ENCODE results near the gene TMEM203.

TMEM203 gene

GRCh38 chr9:137163365-137163715 is 42.1 kb downstream of the TMEM203 start:
- peak in 1 of 2 experiments; percentile 28 for DNase-seq

GRCh38 chr9:137162505-137163364 is 42.7 kb downstream of the TMEM203 start:
- DNase-seq: peak in 1 of 2 experiments; percentile 27

DNA sequence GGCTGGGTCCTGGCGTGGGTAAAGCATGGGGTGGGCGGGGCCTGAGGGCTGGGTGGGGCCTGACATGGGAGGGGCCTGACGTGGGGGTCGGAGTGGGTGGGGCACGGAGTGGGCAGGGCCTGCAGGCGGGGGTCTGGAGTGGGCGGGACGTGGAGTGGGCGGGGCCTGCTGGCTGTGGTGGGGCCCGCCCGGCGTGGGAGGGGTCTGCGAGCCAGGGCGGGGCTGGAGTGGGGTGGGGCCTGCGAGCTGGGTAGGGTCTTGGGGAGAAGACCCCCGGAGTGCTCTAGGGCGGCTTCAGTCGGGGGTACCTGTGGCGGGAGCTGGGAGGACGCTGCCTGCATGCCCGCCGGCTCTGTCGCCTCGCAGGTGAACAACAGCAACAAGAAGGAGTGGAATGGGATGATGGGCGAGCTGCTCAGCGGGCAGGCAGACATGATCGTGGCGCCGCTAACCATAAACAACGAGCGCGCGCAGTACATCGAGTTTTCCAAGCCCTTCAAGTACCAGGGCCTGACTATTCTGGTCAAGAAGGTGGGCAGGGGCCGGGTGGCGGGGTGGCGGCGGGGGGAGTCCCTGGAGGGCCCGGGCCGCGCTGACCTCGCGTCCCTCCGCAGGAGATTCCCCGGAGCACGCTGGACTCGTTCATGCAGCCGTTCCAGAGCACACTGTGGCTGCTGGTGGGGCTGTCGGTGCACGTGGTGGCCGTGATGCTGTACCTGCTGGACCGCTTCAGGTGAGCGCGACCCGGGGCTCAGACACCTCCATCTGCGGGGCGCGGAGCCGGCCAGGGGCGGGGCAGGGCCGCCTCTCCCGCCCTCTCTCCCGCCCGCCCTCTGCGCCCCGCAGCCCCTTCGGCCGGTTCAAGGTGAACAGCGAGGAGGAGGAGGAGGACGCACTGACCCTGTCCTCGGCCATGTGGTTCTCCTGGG is 43.6 kb downstream of the TMEM203 start:
- no peak for DNase-seq

DNA sequence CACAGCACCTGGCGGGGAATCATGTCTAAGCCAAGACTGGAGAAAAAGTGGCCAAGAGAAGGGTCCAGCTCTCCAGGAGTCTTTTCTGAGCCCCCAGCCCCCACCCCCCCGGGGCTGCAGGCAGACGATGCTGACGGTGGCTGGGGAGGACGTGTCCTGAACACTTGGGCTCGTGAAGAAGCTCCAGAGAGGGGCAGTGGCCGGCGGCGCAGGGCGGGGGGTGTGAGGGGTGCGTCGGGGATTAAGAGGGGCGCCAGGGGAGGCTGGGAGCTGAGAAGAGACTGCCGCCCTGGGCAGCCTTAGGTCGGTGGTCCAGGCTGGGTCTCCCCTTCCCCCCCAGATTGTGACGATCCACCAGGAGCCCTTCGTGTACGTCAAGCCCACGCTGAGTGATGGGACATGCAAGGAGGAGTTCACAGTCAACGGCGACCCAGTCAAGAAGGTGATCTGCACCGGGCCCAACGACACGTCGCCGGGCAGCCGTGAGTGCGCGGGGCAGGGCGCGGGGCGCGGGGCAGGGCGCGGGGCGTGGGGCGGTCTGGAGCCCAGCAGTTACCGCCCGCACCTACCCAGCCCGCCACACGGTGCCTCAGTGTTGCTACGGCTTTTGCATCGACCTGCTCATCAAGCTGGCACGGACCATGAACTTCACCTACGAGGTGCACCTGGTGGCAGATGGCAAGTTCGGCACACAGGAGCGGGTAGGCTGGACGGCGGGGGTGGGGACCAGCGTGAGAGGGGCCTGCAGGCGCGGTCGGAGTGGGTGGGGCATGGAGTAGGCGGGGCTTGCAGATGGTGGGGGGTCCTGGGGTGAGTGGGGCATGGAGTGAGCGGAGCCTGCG is 44.5 kb downstream of the TMEM203 start:
- peak in 1 of 2 experiments; percentile 52 for DNase-seq

- DNase-seq: no peak
Observed at GRCh38 chr9:137160054-137160425, 45.4 kb downstream of the TMEM203 start.

- DNase-seq: no peak
Observed at GRCh38 chr9:137159105-137160053, 46.1 kb downstream of the TMEM203 start.

DNA sequence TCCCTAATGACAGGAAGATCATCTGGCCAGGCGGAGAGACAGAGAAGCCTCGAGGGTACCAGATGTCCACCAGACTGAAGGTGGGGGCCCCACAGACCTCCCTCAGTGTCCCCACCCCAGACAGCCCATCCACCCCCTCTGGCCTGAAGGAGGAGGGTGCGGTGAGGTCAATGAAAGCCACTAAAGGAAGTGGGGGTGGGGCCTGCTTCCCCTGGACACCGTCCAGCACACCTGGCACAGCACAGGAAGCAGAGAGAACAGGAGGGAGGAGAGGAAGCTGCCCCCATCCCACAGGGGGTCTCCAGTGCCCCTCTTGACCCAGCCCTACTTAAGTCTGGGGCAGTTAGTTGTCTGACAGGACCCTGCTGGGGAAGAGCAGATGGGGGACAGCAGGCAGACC is 46.8 kb downstream of the TMEM203 start:
- DNase-seq: peak in 1 of 2 experiments; percentile 27

DNA sequence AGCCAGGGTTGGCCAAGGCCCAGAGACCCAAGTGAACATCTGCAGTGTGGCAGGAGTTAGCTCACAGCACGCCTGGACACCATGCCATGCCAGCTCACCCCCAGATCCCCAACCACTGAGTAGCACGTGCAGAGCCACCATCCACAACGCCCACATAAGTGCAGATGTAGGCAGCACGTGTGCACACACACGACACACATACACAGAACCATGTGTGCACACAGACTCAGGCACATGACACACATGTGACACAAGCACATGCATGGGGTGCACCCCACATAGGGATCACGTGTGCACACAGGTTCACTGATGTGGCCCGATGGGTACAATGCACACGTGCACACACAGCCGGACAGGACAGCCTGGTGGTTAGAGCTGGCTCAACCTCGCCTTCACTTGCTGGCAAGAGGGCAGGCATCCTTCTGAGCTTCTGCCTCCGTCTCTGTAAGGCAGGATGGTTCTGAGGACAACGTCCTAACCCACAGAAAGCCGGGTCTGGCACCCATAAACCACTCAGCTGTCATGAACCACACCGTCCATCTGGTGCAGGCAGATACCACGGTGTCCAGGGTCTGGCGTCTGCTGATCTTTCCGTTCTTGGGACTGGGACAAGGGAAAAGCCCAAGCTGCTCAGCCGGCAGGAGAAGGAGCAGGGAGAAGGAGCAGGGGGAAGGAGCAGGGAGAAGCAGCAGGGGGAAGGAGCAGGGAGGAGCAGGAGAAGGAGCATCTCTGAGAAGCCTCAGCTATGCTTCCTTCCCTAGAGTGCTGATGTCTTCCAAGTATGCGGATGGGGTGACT is 47.6 kb downstream of the TMEM203 start:
- DNase-seq: no peak

- DNase-seq: no peak
Observed at GRCh38 chr9:137156567-137157375, 48.7 kb downstream of the TMEM203 start.
